Chondrocyte (in vitro differentiated cells): Measurements from ENCODE around the gene SFRP5. TPM values are rescaled to one million over a fixed set of nuclear protein-coding genes. Genes with fewer than 3 reads are reported as not detected.

Experiments
- DNase-seq: peaks from one replicate; pipeline ENCODE4 v3.0.0; 2021; ENCODE audit warnings: mixed read lengths, low spot score
- H3K27ac Mint-ChIP-seq: one replicate; pipeline ENCODE4 v1.8.0; 2021; ENCODE audit warnings: mild to moderate bottlenecking, moderate library complexity, mixed read lengths; ENCODE audit not compliant: unreplicated experiment
- H3K27me3 Mint-ChIP-seq: 2 replicates; pipeline ENCODE4 v1.8.0; 2021; ENCODE audit warnings: low read depth, mixed read lengths
- H3K36me3 Mint-ChIP-seq: 2 replicates; pipeline ENCODE4 v1.8.0; 2021; ENCODE audit warnings: low read depth, mixed read lengths
- H3K4me1 Mint-ChIP-seq: 2 replicates; pipeline ENCODE4 v1.8.0; 2021; ENCODE audit warnings: low read depth, mild to moderate bottlenecking, mixed read lengths
- H3K4me3 Mint-ChIP-seq: one replicate; pipeline ENCODE4 v1.8.0; 2021; ENCODE audit warnings: mild to moderate bottlenecking, moderate library complexity, mixed read lengths; ENCODE audit not compliant: unreplicated experiment
- H3K9me3 Mint-ChIP-seq: 2 replicates; pipeline ENCODE4 v1.8.0; 2021; ENCODE audit warnings: low read depth, mixed read lengths
- total RNA-seq: library from RNA; stranded (reverse); gene quantifications from 3 replicates; pipeline ENCODE4 v1.2.1, GENCODE V29; 2021
- TF ChIP-seq, protein P1 (sequence below): fragments of 200-600 bp; sonication (generic); IDR thresholded peaks from 2 replicates; pipeline ENCODE4 v1.5.0; 2021; ENCODE audit warnings: antibody characterized with exemption, mild to moderate bottlenecking, moderate library complexity

Gene SFRP5
- total RNA-seq, 1 donor from 2014 or later: 0.35 TPM

GRCh38 chr10:97795886-97796285 is 24.1 kb upstream of the SFRP5 start:
- H3K9me3 Mint-ChIP-seq: peaks cover 16% of the 10 kb centered on the region
- no peak overlapping the region for H3K4me3 Mint-ChIP-seq

GRCh38 chr10:97791824-97792721 is 20.3 kb upstream of the SFRP5 start:
- no peak overlapping the region for H3K27ac Mint-ChIP-seq
- no peaks in the 10 kb centered on the region for H3K4me1 Mint-ChIP-seq
- TF ChIP-seq, protein P1, sequence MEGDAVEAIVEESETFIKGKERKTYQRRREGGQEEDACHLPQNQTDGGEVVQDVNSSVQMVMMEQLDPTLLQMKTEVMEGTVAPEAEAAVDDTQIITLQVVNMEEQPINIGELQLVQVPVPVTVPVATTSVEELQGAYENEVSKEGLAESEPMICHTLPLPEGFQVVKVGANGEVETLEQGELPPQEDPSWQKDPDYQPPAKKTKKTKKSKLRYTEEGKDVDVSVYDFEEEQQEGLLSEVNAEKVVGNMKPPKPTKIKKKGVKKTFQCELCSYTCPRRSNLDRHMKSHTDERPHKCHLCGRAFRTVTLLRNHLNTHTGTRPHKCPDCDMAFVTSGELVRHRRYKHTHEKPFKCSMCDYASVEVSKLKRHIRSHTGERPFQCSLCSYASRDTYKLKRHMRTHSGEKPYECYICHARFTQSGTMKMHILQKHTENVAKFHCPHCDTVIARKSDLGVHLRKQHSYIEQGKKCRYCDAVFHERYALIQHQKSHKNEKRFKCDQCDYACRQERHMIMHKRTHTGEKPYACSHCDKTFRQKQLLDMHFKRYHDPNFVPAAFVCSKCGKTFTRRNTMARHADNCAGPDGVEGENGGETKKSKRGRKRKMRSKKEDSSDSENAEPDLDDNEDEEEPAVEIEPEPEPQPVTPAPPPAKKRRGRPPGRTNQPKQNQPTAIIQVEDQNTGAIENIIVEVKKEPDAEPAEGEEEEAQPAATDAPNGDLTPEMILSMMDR: peak; percentile 93
- no peak for DNase-seq
- peaks cover 24% of the 10 kb centered on the region for H3K27me3 Mint-ChIP-seq
- H3K4me3 Mint-ChIP-seq: no peak overlapping the region
- no peaks in the 10 kb centered on the region for H3K36me3 Mint-ChIP-seq
- H3K9me3 Mint-ChIP-seq: no peaks in the 10 kb centered on the region

More at GRCh38 chr10:97795886-97796285, 24.1 kb upstream of the SFRP5 start:
- H3K36me3 Mint-ChIP-seq: peaks cover 6% of the 10 kb centered on the region
- TF ChIP-seq, protein P1: no peak
- peaks cover 24% of the 10 kb centered on the region for H3K27me3 Mint-ChIP-seq
- H3K27ac Mint-ChIP-seq: no peak overlapping the region
- no peaks in the 10 kb centered on the region for H3K4me1 Mint-ChIP-seq
- no peak for DNase-seq

- Mint-ChIP-seq H3K4me3 (no peak overlapping the region), H3K4me1 (no peaks in the 10 kb centered on the region), H3K36me3 (no peaks in the 10 kb centered on the region), H3K27ac (no peak overlapping the region), H3K9me3 (no peaks in the 10 kb centered on the region), H3K27me3 (peaks cover 21% of the 10 kb centered on the region)
- TF ChIP-seq, protein P1: no peak
- DNase-seq: no peak
Measured at GRCh38 chr10:97789770-97790397, 18.1 kb upstream of the SFRP5 start.

DNA sequence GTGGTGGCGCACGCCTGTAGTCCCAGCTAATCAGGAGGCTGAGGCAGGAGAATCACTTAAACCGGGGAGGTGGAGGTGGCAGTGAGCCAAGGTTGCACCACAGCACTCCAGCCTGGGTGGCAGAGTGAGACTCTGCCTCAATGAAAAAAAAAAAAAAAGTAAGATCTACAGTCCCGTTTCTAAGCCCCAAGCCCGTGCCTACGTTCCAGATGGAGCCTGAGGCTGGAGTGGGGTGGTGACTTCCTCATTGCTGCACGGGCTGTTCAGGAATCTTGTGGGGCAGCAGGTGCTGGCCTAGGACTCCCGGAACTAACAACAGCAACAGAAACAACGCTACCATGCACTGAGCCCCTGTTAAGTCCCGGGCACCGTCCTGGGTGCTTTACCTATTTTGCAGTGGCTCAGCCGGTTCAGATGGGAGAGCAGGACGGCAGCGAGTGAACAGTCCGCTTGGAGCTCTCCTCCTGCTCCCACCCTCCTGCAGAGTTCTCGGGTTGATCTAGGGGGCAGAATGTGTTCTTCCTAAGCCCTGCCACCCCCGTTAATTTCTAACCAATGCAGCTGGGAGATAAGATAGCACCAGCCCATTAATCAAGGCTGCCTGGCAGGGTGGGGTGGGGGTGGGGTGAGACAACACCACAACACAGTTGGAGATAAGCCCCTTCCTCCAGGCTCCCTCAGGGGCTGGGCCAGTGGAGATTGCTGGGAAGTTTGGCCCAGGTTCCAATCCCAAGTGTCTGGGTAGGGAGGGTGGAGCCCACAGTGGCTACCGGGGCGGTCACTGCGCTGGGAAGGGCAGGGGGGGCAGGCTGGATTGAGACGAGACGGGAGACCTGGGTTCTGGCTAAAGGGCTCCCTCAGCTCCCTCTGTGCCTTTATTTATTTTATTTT is 17.0 kb upstream of the SFRP5 start:
- Mint-ChIP-seq H3K4me1 (no peaks in the 10 kb centered on the region), H3K27me3 (peaks cover 21% of the 10 kb centered on the region), H3K27ac (no peak overlapping the region), H3K36me3 (no peaks in the 10 kb centered on the region), H3K4me3 (no peak overlapping the region), H3K9me3 (no peaks in the 10 kb centered on the region)
- TF ChIP-seq, protein P1: no peak
- DNase-seq: no peak

DNA sequence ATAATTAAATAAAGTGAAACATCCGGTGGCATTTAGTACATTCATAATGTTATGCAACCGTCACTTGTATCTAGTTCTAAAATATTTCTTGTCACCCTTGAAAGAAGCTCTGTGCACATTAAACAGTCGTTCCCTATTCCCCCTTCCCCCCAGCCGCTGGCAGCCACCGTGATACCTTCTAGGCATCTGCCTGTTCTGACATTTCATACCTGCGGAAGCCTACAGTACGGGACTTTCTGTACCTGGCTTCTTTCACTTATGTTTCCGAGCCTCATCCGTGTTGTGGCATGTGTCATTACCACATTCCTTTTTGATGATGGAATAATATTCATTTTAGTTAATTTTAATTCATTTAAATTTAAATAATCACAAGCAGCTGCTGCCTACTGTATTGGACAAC is 13.9 kb upstream of the SFRP5 start:
- Mint-ChIP-seq H3K4me3 (no peak overlapping the region), H3K27me3 (peaks cover 17% of the 10 kb centered on the region), H3K4me1 (peaks cover 14% of the 10 kb centered on the region), H3K9me3 (no peaks in the 10 kb centered on the region), H3K27ac (no peak overlapping the region), H3K36me3 (no peaks in the 10 kb centered on the region)
- TF ChIP-seq, protein P1: no peak
- DNase-seq: no peak
